ENCODE results near the gene UGT2B15. TPM values are rescaled to one million over a fixed set of nuclear protein-coding genes. Genes with fewer than 3 reads are reported as not detected.
"Not testable (repeated sequence)": the region's sequence is repeated elsewhere in the genome, so short reads cannot be mapped to it uniquely, and the experiment has no call there.

The UGT2B15 gene
- total RNA-seq (not detected), polyA plus RNA-seq (not detected)
- long read RNA-seq, donor 1: 0 reads
- long read RNA-seq, donor 2: 0 reads
- long read RNA-seq, donor 3: 0 reads
- long read RNA-seq, donor 4: 0 reads

DNA sequence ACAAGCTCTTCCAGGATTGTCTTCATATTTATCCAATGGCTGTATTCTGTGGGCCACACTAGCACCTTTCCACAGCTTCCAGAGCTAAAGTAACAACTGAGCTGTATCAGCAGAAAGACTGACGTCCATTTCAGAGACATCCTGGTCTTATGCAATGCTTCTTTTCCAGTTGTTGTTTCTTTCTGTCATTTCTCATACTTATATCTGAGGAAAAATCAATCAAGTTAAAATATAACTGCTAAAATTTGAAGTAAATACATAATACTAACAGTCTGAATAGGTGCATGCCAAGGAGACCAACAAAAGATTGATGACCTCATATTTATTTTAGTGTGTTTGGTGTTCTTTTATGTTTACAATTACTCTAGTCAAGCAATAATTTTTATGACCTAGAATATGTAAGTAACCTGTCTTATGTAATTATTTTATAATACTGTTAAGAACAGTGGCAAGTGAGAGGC is at the start of gene UGT2B15:
TSS of gene UGT2B15 (minus strand) at position 174 of the 461 bp plus-strand sequence. CDS start at position 140, 34 bp downstream.
- 51% methylated on average over 1 of the region's 1 CpG for WGBS
- H3K4me1 ChIP-seq (ENCODE audit: control insufficient read depth, insufficient read depth, low read length); H3K4me3 ChIP-seq (ENCODE audit: low read length); intact Hi-C loops (cut with DNase I); DNase-seq; ATAC-seq; H3K27ac ChIP-seq (ENCODE audit: low read length); H3K27me3 ChIP-seq (ENCODE audit: control insufficient read depth, insufficient read depth); H3K9me3 ChIP-seq (ENCODE audit: control insufficient read depth, low read length): not testable (repeated sequence)

DNA sequence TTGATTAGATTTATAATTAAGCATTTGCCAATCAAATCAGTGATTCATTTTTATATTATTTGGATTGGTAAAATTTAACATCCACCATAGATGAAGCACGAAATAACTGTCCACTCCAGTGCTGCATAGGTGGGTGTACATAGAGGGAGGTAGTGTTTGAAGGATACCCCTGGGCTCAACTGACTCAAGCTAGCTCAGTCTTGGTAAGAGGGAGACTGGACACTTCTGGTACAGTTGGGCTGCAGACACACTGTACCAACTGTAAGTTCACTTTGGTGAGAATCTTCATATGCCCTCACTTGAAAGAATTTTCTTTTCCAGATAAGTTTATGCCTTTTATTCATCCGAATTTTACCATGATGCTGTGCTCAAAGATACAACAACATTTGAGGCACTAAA is 48.6 kb upstream of the UGT2B15 start:
- no peaks in the 10 kb centered on the region for H3K4me1 ChIP-seq (ENCODE audit: control insufficient read depth, insufficient read depth, low read length)
- no peak overlapping the region for H3K27ac ChIP-seq (ENCODE audit: low read length)
- no peak overlapping the region for H3K4me3 ChIP-seq (ENCODE audit: low read length)
- H3K9me3 ChIP-seq (ENCODE audit: control insufficient read depth, low read length): no peaks in the 10 kb centered on the region
- DNase-seq (no peak), ATAC-seq (no peak)
- intact Hi-C loops (cut with DNase I): no loop called here
- 67% methylated on average over 2 of the region's 2 CpGs for WGBS
- H3K27me3 ChIP-seq (ENCODE audit: control insufficient read depth, insufficient read depth): no peaks in the 10 kb centered on the region

DNA sequence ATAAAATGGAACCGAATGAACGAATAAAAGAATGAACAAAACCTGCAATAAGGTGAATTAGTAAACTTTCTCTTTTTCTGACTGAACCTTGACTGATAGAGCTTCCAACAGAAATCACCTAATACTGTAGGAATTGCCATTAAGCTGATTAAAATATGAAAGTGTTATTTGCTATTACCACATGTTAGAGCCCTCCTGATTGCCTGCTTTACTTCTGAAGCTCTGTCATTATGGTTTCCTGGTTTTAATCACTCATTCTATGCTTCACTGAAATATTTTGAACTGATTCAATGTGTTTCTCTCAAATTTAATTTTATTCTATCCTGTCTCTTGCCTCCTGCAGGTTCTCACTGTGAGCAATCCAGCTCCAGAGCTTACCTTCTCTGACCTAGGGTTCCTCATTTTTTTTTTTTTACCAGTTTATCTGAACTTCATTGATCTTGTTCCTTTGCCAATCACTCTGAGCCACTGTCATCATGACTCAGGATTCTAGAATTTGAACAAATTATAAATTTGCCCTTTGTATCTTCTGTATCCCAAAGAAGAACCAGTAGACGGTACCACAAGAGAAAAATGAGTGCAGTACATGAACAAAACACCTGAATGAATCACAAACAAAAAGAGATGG is 48.1 kb upstream of the UGT2B15 start:
- H3K4me3 ChIP-seq (ENCODE audit: low read length): no peak overlapping the region
- H3K9me3 ChIP-seq (ENCODE audit: control insufficient read depth, low read length): no peaks in the 10 kb centered on the region
- H3K27me3 ChIP-seq (ENCODE audit: control insufficient read depth, insufficient read depth): no peaks in the 10 kb centered on the region
- no peak overlapping the region for H3K27ac ChIP-seq (ENCODE audit: low read length)
- WGBS: 88% methylated on average over 3 of the region's 3 CpGs
- no peak for ATAC-seq
- intact Hi-C loops (cut with DNase I): no loop called here
- H3K4me1 ChIP-seq (ENCODE audit: control insufficient read depth, insufficient read depth, low read length): no peaks in the 10 kb centered on the region
- DNase-seq: no peak

DNA sequence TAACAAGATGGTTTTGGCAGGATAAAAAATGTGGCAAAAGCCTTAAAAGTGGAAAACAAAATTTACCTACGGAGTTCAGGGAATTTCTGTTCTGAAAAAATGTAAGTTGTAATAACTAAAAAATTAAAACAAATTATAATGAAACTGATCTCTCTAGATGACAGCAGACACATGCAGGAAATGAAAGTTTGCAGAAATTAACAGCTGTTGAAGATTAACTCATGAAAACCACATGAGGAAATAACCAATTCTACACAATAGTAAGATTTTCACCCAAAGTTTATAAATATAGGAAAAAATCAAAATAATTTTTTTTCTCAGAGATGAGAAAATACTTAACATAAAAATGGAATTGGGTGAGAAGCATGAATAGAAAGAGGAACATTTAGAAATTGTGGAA is 47.5 kb upstream of the UGT2B15 start:
- Histone ChIP-seq H3K9me3 (ENCODE audit: control insufficient read depth, low read length) (no peaks in the 10 kb centered on the region), H3K4me3 (ENCODE audit: low read length) (no peak overlapping the region), H3K27me3 (ENCODE audit: control insufficient read depth, insufficient read depth) (no peaks in the 10 kb centered on the region), H3K27ac (ENCODE audit: low read length) (no peak overlapping the region), H3K4me1 (ENCODE audit: control insufficient read depth, insufficient read depth, low read length) (no peaks in the 10 kb centered on the region)
- DNase-seq (no peak), ATAC-seq (no peak)
- WGBS: 79% methylated on average over 1 of the region's 1 CpG
- intact Hi-C loops (cut with DNase I): no loop called here

DNA sequence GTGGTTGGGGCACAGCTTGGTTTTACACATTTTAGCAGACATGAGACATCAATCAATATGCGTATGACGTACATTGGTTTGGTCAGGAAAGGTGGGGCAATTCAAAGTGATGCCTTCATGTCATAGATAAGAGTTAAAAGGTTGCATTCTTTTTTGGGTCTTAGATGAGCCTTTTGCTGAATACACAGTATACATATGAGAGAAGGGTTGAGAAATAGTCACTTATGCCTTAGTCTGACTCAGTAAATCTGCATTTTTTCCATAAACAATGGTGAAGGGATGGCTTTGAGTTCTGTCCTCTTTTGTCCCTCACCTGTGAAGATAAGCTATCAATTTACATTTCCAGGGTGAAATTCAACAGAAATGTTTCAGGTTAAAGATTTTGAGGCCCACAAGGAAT is 43.9 kb upstream of the UGT2B15 start:
- WGBS: 63% methylated on average over 2 of the region's 2 CpGs
- intact Hi-C loops (cut with DNase I): no loop called here
- Histone ChIP-seq H3K27ac (ENCODE audit: low read length) (no peak overlapping the region), H3K4me3 (ENCODE audit: low read length) (no peak overlapping the region), H3K27me3 (ENCODE audit: control insufficient read depth, insufficient read depth) (no peaks in the 10 kb centered on the region), H3K9me3 (ENCODE audit: control insufficient read depth, low read length) (no peaks in the 10 kb centered on the region), H3K4me1 (ENCODE audit: control insufficient read depth, insufficient read depth, low read length) (no peaks in the 10 kb centered on the region)
- DNase-seq (no peak), ATAC-seq (no peak)

DNA sequence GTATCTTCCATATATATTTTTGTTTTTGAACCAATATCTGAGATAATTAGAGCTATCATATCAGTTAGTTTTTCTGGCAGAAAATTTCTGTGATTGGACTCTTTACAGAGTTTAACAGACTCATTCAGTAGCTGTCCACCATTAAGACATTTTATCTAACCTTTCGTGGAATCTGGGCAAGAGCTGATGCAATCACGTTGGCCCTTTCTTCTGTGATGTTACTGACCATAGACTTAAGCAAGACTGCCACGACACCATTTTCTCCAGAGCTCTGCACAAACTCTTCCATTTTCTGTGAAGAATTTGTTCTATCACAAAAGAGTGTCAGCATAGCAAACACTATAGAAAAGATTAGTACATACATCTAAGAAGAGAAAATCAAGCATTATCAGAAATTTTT is 41.8 kb upstream of the UGT2B15 start:
- no peaks in the 10 kb centered on the region for H3K27me3 ChIP-seq (ENCODE audit: control insufficient read depth, insufficient read depth)
- no peaks in the 10 kb centered on the region for H3K4me1 ChIP-seq (ENCODE audit: control insufficient read depth, insufficient read depth, low read length)
- ATAC-seq: no peak
- H3K27ac ChIP-seq (ENCODE audit: low read length): no peak overlapping the region
- intact Hi-C loops (cut with DNase I): no loop called here
- WGBS: 60% methylated on average over 3 of the region's 3 CpGs
- DNase-seq: no peak
- no peaks in the 10 kb centered on the region for H3K9me3 ChIP-seq (ENCODE audit: control insufficient read depth, low read length)
- H3K4me3 ChIP-seq (ENCODE audit: low read length): no peak overlapping the region

DNA sequence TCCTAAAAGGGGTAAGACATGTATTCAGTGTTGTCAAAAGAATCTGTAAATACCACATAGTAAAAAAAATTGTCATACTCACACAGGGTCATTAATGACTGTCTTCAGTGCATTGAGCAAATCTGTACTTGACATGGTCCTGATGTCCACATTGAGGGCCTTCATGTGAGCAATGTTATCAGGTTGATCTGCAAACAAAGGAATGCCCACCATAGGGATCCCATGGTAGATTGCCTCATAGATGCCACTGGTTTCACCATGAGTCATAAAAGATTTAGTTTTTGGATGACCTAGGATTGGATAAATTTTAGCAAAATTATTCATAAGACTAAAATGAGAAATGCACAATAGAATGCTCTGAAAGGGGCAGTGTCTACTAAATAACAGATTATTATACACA is 38.1 kb upstream of the UGT2B15 start:
- ATAC-seq (no peak), DNase-seq (no peak)
- Histone ChIP-seq H3K4me3 (ENCODE audit: low read length) (no peak overlapping the region), H3K4me1 (ENCODE audit: control insufficient read depth, insufficient read depth, low read length) (no peaks in the 10 kb centered on the region), H3K27me3 (ENCODE audit: control insufficient read depth, insufficient read depth) (no peaks in the 10 kb centered on the region), H3K9me3 (ENCODE audit: control insufficient read depth, low read length) (no peaks in the 10 kb centered on the region), H3K27ac (ENCODE audit: low read length) (no peak overlapping the region)
- intact Hi-C loops (cut with DNase I): no loop called here

DNA sequence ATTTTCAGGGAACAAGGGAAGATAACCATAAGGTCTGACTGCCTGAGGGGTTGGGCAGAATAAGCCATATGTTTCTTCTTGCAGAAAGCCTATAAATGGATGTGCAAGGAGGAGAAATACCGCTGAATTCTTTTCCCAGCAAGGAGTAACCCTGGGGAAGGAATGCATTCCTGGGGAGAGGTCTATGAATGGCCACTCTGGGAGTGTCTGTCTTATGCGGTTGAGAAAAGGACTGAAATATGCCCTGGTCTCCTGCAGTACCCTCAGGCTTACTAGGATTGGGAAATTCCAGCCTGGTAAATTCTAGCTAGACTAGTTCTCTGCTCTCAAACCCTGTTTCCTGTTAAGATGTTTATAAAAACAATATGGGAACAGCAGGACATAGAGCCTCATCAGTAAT is 32.7 kb upstream of the UGT2B15 start:
- H3K27ac ChIP-seq (ENCODE audit: low read length); intact Hi-C loops (cut with DNase I); ATAC-seq; H3K27me3 ChIP-seq (ENCODE audit: control insufficient read depth, insufficient read depth); DNase-seq; H3K9me3 ChIP-seq (ENCODE audit: control insufficient read depth, low read length); H3K4me3 ChIP-seq (ENCODE audit: low read length); H3K4me1 ChIP-seq (ENCODE audit: control insufficient read depth, insufficient read depth, low read length): not testable (repeated sequence)
- WGBS: 83% methylated on average over 2 of the region's 2 CpGs

DNA sequence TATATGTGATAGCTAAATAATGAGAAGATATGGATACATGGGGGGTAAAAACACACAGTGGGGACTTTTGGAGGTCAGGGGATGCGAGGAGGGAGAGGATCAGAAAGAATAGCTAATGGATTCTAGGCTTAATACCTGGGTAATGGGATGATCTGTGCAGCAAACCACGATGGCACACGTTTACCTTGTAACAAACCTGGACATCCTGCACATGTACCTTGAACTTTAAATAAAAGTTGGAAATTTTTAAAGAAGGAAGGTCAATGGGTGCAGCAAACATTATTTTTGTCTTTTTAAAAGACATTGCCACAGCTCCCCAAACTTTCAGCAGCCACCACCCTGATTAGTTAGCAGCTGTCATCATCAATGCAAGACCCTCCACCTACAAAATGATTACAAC is 29.7 kb upstream of the UGT2B15 start:
- no peak for ATAC-seq
- no peaks in the 10 kb centered on the region for H3K27me3 ChIP-seq (ENCODE audit: control insufficient read depth, insufficient read depth)
- intact Hi-C loops (cut with DNase I): no loop called here
- 54% methylated on average over 3 of the region's 3 CpGs for WGBS
- DNase-seq: no peak
- H3K4me1 ChIP-seq (ENCODE audit: control insufficient read depth, insufficient read depth, low read length): no peaks in the 10 kb centered on the region
- H3K27ac ChIP-seq (ENCODE audit: low read length): no peak overlapping the region
- no peaks in the 10 kb centered on the region for H3K9me3 ChIP-seq (ENCODE audit: control insufficient read depth, low read length)
- no peak overlapping the region for H3K4me3 ChIP-seq (ENCODE audit: low read length)

DNA sequence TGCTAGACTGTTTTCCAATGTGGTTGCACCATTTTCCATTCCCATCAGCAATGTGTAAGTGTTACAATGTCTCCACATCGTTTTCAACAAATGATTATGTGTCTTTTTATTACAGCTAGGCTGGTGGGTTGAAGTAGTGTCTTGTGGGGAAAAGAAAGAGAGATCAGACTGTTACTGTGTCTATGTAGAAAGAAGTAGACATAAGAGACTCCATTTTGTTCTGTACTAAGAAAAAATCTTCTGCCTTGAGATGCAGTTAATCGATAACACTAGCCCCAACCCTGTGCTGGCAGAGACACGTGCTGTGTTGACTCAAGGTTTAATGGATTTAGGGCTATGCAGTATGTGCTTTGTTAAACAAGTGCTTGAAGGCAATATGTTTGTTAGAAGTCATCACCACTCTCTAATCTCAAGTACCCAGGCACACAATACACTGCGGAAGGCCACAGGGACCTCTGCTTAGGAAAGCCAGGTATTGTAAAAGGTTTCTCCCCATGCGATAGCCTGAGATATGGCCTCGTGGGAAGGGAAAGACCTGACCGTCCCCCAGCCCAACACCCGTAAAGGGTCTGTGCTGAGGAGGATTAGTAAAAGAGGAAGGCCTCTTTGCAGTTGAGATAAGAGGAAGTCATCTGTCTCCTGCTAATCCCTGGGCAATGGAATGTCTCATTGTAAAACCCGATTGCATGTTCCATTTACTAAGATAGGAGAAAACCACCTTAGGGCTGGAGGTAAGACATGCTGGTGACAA is 23.0 kb upstream of the UGT2B15 start:
- H3K27ac ChIP-seq (ENCODE audit: low read length): no peak overlapping the region
- no peaks in the 10 kb centered on the region for H3K9me3 ChIP-seq (ENCODE audit: control insufficient read depth, low read length)
- H3K27me3 ChIP-seq (ENCODE audit: control insufficient read depth, insufficient read depth): no peaks in the 10 kb centered on the region
- H3K4me1 ChIP-seq (ENCODE audit: control insufficient read depth, insufficient read depth, low read length): no peaks in the 10 kb centered on the region
- intact Hi-C loops (cut with DNase I): no loop called here
- DNase-seq (no peak), ATAC-seq (no peak)
- 71% methylated on average over 9 of the region's 9 CpGs for WGBS
- H3K4me3 ChIP-seq (ENCODE audit: low read length): no peak overlapping the region

DNA sequence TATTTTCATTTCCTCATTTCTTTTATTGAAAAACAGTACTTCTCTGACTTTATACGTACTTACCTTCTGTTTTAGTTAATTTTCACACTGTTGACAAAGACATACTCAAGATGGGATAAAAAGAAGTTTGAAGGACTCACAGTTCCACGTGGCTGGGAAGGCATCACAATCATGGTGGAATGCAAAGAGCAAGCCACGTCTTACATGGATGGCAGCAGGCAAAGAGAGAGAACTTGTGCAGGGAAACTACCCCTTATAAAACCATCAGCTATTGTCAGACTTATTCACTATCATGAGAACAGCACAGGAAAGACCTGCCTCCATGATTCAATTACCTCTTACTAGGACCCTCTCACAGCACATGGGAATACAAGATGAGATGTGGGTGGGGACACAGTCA is 20.7 kb upstream of the UGT2B15 start:
- no peak overlapping the region for H3K4me3 ChIP-seq (ENCODE audit: low read length)
- no peaks in the 10 kb centered on the region for H3K9me3 ChIP-seq (ENCODE audit: control insufficient read depth, low read length)
- H3K27ac ChIP-seq (ENCODE audit: low read length): no peak overlapping the region
- 61% methylated on average over 3 of the region's 3 CpGs for WGBS
- no peaks in the 10 kb centered on the region for H3K4me1 ChIP-seq (ENCODE audit: control insufficient read depth, insufficient read depth, low read length)
- no peaks in the 10 kb centered on the region for H3K27me3 ChIP-seq (ENCODE audit: control insufficient read depth, insufficient read depth)
- DNase-seq (no peak), ATAC-seq (no peak)
- intact Hi-C loops (cut with DNase I): no loop called here
